Nephron (organoid): ENCODE data around the gene ITPK1.

Experiments
- H3K27ac Mint-ChIP-seq, 3 experiments: 2 replicates each; pipeline ENCODE4 v1.8.0; 2020; ENCODE audit warnings: mixed read lengths in 3 of 3, mild to moderate bottlenecking in 2 of 3, moderate library complexity in 1 of 3
- H3K27me3 Mint-ChIP-seq: 2 replicates; pipeline ENCODE4 v1.8.0; 2021; ENCODE audit warnings: low read depth, mild to moderate bottlenecking, moderate library complexity, mixed read lengths
- H3K36me3 Mint-ChIP-seq: 2 replicates; pipeline ENCODE4 v1.8.0; 2020; ENCODE audit warnings: low read depth, mixed read lengths
- H3K4me1 Mint-ChIP-seq: 2 replicates; pipeline ENCODE4 v1.8.0; 2020; ENCODE audit warnings: mixed read lengths
- H3K4me3 Mint-ChIP-seq, 3 experiments: 2 replicates each; pipeline ENCODE4 v1.8.0; 2020; ENCODE audit warnings: mild to moderate bottlenecking in 3 of 3, mixed read lengths in 3 of 3, moderate library complexity in 2 of 3
- H3K9me3 Mint-ChIP-seq: 2 replicates; pipeline ENCODE4 v1.8.0; 2020; ENCODE audit warnings: mixed read lengths
- TF ChIP-seq, protein P1 (sequence below), 3 experiments: fragments of 200-600 bp; sonication (generic); IDR thresholded peaks; one replicate each; pipeline ENCODE4 v1.5.0; 2021; ENCODE audit warnings: antibody characterized with exemption in 3 of 3; ENCODE audit not compliant: unreplicated experiment in 3 of 3

The ITPK1 gene

DNA sequence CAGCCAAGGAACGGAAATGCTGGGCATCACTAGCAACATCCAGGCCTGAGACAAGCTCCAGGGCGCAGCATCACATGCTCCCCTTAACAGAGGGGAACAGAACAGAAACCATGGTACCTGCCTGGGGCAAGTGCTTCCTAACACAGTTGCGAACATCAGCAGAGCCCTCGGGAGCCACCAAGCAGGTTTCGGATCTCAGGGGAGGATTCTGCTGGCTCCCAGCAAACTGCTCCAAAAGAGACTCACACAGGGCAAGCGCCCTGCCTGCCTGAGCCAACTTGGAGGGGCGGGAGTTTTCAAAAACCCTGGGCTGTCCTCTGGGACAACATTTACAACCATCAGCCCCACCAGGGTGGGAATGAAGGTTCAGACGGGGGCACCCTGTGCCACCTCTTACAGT, 173.1 kb downstream of the ITPK1 start:
- H3K9me3 Mint-ChIP-seq: no peaks in the 10 kb centered on the region
- H3K4me1 Mint-ChIP-seq: no peaks in the 10 kb centered on the region
- H3K36me3 Mint-ChIP-seq: no peaks in the 10 kb centered on the region
- H3K4me3 Mint-ChIP-seq: no peak overlapping the region
- no peaks in the 10 kb centered on the region for H3K27me3 Mint-ChIP-seq
- H3K27ac Mint-ChIP-seq: no peak overlapping the region
- TF ChIP-seq, protein P1, sequence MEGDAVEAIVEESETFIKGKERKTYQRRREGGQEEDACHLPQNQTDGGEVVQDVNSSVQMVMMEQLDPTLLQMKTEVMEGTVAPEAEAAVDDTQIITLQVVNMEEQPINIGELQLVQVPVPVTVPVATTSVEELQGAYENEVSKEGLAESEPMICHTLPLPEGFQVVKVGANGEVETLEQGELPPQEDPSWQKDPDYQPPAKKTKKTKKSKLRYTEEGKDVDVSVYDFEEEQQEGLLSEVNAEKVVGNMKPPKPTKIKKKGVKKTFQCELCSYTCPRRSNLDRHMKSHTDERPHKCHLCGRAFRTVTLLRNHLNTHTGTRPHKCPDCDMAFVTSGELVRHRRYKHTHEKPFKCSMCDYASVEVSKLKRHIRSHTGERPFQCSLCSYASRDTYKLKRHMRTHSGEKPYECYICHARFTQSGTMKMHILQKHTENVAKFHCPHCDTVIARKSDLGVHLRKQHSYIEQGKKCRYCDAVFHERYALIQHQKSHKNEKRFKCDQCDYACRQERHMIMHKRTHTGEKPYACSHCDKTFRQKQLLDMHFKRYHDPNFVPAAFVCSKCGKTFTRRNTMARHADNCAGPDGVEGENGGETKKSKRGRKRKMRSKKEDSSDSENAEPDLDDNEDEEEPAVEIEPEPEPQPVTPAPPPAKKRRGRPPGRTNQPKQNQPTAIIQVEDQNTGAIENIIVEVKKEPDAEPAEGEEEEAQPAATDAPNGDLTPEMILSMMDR (IDR thresholded peaks at IDR 0.05; ENCODE audit: unreplicated experiment in 3 of 3): no peak

GRCh38 chr14:92942136-92942535, 173.6 kb downstream of the ITPK1 start:
- Mint-ChIP-seq H3K4me1 (no peaks in the 10 kb centered on the region), H3K4me3 (no peak overlapping the region), H3K27me3 (no peaks in the 10 kb centered on the region), H3K36me3 (no peaks in the 10 kb centered on the region), H3K27ac (no peak overlapping the region), H3K9me3 (no peaks in the 10 kb centered on the region)
- TF ChIP-seq, protein P1 (IDR thresholded peaks at IDR 0.05; ENCODE audit: unreplicated experiment in 3 of 3): no peak

- no peaks in the 10 kb centered on the region for H3K4me1 Mint-ChIP-seq
- H3K27ac Mint-ChIP-seq: no peak overlapping the region
- H3K36me3 Mint-ChIP-seq: no peaks in the 10 kb centered on the region
- H3K4me3 Mint-ChIP-seq: no peak overlapping the region
- H3K27me3 Mint-ChIP-seq: no peaks in the 10 kb centered on the region
- no peaks in the 10 kb centered on the region for H3K9me3 Mint-ChIP-seq
- TF ChIP-seq, protein P1 (IDR thresholded peaks at IDR 0.05; ENCODE audit: unreplicated experiment in 3 of 3): no peak
Measured at GRCh38 chr14:92941531-92941930, 174.2 kb downstream of the ITPK1 start.

GRCh38 chr14:92940543-92940942, 175.2 kb downstream of the ITPK1 start:
- H3K4me1 Mint-ChIP-seq: no peaks in the 10 kb centered on the region

DNA sequence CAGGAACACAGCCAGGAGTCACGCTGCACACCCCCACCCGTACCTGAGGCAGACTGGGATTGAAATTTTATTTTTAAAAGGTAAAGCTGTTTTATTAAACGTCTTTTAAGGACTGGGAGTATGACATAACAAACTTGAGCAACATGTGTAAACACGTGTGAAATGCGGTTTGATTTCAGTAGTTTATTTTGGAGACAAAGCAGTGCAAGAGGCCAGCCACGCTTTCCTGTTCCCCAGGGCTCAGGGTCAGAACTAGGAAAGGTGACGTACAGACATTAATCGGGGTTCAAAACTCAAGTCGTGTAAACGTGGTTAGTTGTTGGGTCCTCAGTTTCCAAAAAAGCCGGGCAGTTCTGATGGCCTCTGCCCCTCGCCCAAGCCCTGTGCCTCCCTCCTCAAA, 176.0 kb downstream of the ITPK1 start:
- Mint-ChIP-seq H3K4me1 (no peaks in the 10 kb centered on the region), H3K36me3 (no peaks in the 10 kb centered on the region), H3K9me3 (no peaks in the 10 kb centered on the region), H3K27ac (peak overlapping the region in 1 of 3 experiments; percentile 22), H3K27me3 (no peaks in the 10 kb centered on the region), H3K4me3 (no peak overlapping the region)
- TF ChIP-seq, protein P1 (IDR thresholded peaks at IDR 0.05; ENCODE audit: unreplicated experiment in 3 of 3): no peak

More at GRCh38 chr14:92940543-92940942, 175.2 kb downstream of the ITPK1 start:
- Mint-ChIP-seq H3K9me3 (no peaks in the 10 kb centered on the region), H3K27me3 (no peaks in the 10 kb centered on the region), H3K36me3 (no peaks in the 10 kb centered on the region), H3K27ac (no peak overlapping the region), H3K4me3 (no peak overlapping the region)
- TF ChIP-seq, protein P1 (IDR thresholded peaks at IDR 0.05; ENCODE audit: unreplicated experiment in 3 of 3): no peak

- no peaks in the 10 kb centered on the region for H3K27me3 Mint-ChIP-seq
- H3K9me3 Mint-ChIP-seq: no peaks in the 10 kb centered on the region
- no peaks in the 10 kb centered on the region for H3K36me3 Mint-ChIP-seq
- H3K4me1 Mint-ChIP-seq: no peaks in the 10 kb centered on the region
- peak overlapping the region in 1 of 3 experiments; percentile 22 for H3K27ac Mint-ChIP-seq
- no peak overlapping the region for H3K4me3 Mint-ChIP-seq
- TF ChIP-seq, protein P1 (IDR thresholded peaks at IDR 0.05; ENCODE audit: unreplicated experiment in 3 of 3): no peak
Measured at GRCh38 chr14:92938890-92939671, 176.6 kb downstream of the ITPK1 start.
